Measurements from ENCODE around the gene RNF4. TPM values are rescaled to one million over a fixed set of nuclear protein-coding genes. Genes with fewer than 3 reads are reported as not detected.
"Not testable (repeated sequence)": the region's sequence is repeated elsewhere in the genome, so short reads cannot be mapped to it uniquely, and the experiment has no call there.

Gene RNF4
- total RNA-seq, result 94.8 and 95.4 TPM in 2 replicates

- Mint-ChIP-seq H3K4me1 (peaks cover 30% of the 10 kb centered on the region), H3K4me3 (peak within 1 kb of the TSS; percentile 90)
Measured at GRCh38 chr4:2468456-2469191, at the start of gene RNF4. Gene RNF4, plus strand, starts transcription at chr4:2469106. Its CDS starts 21,388 bp downstream, at chr4:2490494.

GRCh38 chr4:2419814-2420213 is 49.1 kb upstream of the RNF4 start:
- Mint-ChIP-seq H3K27ac (no peak overlapping the region), H3K27me3 (peaks cover 54% of the 10 kb centered on the region), H3K36me3 (ENCODE audit: low read depth) (peaks cover 2% of the 10 kb centered on the region), H3K4me3 (peak overlapping the region; percentile 91), H3K4me1 (peaks cover 27% of the 10 kb centered on the region), H3K9me3 (no peaks in the 10 kb centered on the region)
- DNase-seq, result no peak
- intact Hi-C loops (cut with micrococcal nuclease), result loop anchor here (10.0 kb wide), 2 partner anchors 415 to 565 kb away; partner anchors contain the start of genes LETM1 and NELFA

More at GRCh38 chr4:2468456-2469191, at the start of gene RNF4:
- Mint-ChIP-seq H3K36me3 (ENCODE audit: low read depth) (peaks cover 37% of the 10 kb centered on the region), H3K27ac (peak within 1 kb of the TSS; percentile 99), H3K9me3 (no peaks in the 10 kb centered on the region), H3K27me3 (peaks cover 4% of the 10 kb centered on the region)
- intact Hi-C loops (cut with micrococcal nuclease), result loop anchor here (1.0 to 5.0 kb wide), 8 partner anchors 17 to 746 kb away; partner anchors contain the start of genes CFAP99, FAM193A, GRK4 and HAUS3
- peak; percentile 98 for DNase-seq

- Mint-ChIP-seq H3K36me3 (ENCODE audit: low read depth) (no peaks in the 10 kb centered on the region), H3K27ac (no peak overlapping the region), H3K9me3 (no peaks in the 10 kb centered on the region), H3K27me3 (peaks cover 42% of the 10 kb centered on the region), H3K4me3 (no peak overlapping the region), H3K4me1 (peaks cover 18% of the 10 kb centered on the region)
- intact Hi-C loops (cut with micrococcal nuclease), result no loop called here
- DNase-seq, result no peak
Measured at GRCh38 chr4:2421928-2422327, 47.0 kb upstream of the RNF4 start.

- peaks cover 36% of the 10 kb centered on the region for H3K27me3 Mint-ChIP-seq
- H3K36me3 Mint-ChIP-seq (ENCODE audit: low read depth), result no peaks in the 10 kb centered on the region
- no peaks in the 10 kb centered on the region for H3K9me3 Mint-ChIP-seq
- intact Hi-C loops (cut with micrococcal nuclease), result no loop called here
- H3K4me3 Mint-ChIP-seq, result no peak overlapping the region
- peaks cover 13% of the 10 kb centered on the region for H3K4me1 Mint-ChIP-seq
- H3K27ac Mint-ChIP-seq, result no peak overlapping the region
- DNase-seq, result no peak
Measured at GRCh38 chr4:2423066-2423465, 45.8 kb upstream of the RNF4 start.

- Mint-ChIP-seq H3K36me3 (ENCODE audit: low read depth) (no peaks in the 10 kb centered on the region), H3K4me1 (peaks cover 13% of the 10 kb centered on the region)
- DNase-seq, result no peak
Measured at GRCh38 chr4:2423695-2424094, 45.2 kb upstream of the RNF4 start.

GRCh38 chr4:2424581-2424980 is 44.3 kb upstream of the RNF4 start:
- H3K9me3 Mint-ChIP-seq, result no peaks in the 10 kb centered on the region
- peaks cover 30% of the 10 kb centered on the region for H3K27me3 Mint-ChIP-seq
- no peak for DNase-seq
- intact Hi-C loops (cut with micrococcal nuclease), result no loop called here
- H3K36me3 Mint-ChIP-seq (ENCODE audit: low read depth), result no peaks in the 10 kb centered on the region
- H3K27ac Mint-ChIP-seq, result no peak overlapping the region
- H3K4me3 Mint-ChIP-seq, result no peak overlapping the region
- H3K4me1 Mint-ChIP-seq, result peaks cover 7% of the 10 kb centered on the region

More at GRCh38 chr4:2423695-2424094, 45.2 kb upstream of the RNF4 start:
- intact Hi-C loops (cut with micrococcal nuclease), result no loop called here
- no peak overlapping the region for H3K27ac Mint-ChIP-seq
- no peaks in the 10 kb centered on the region for H3K9me3 Mint-ChIP-seq
- H3K4me3 Mint-ChIP-seq, result no peak overlapping the region
- peaks cover 36% of the 10 kb centered on the region for H3K27me3 Mint-ChIP-seq

- Mint-ChIP-seq H3K4me3 (no peak overlapping the region), H3K27me3 (peaks cover 21% of the 10 kb centered on the region), H3K27ac (no peak overlapping the region), H3K4me1 (no peaks in the 10 kb centered on the region), H3K9me3 (no peaks in the 10 kb centered on the region), H3K36me3 (ENCODE audit: low read depth) (no peaks in the 10 kb centered on the region)
- intact Hi-C loops (cut with micrococcal nuclease), result no loop called here
- DNase-seq, result no peak
Measured at GRCh38 chr4:2425386-2426068, 43.4 kb upstream of the RNF4 start.

- Mint-ChIP-seq H3K9me3 (no peaks in the 10 kb centered on the region), H3K27ac (no peak overlapping the region), H3K36me3 (ENCODE audit: low read depth) (no peaks in the 10 kb centered on the region), H3K4me3 (no peak overlapping the region), H3K4me1 (no peaks in the 10 kb centered on the region), H3K27me3 (peaks cover 16% of the 10 kb centered on the region)
- intact Hi-C loops (cut with micrococcal nuclease), result no loop called here
- DNase-seq, result no peak
Measured at GRCh38 chr4:2426069-2426397, 42.9 kb upstream of the RNF4 start.

GRCh38 chr4:2426711-2427275 is 42.1 kb upstream of the RNF4 start:
- H3K27ac Mint-ChIP-seq, result no peak overlapping the region
- H3K36me3 Mint-ChIP-seq (ENCODE audit: low read depth), result no peaks in the 10 kb centered on the region
- no peaks in the 10 kb centered on the region for H3K9me3 Mint-ChIP-seq
- intact Hi-C loops (cut with micrococcal nuclease), result no loop called here
- no peak for DNase-seq
- H3K4me1 Mint-ChIP-seq, result no peaks in the 10 kb centered on the region
- peaks cover 11% of the 10 kb centered on the region for H3K27me3 Mint-ChIP-seq
- H3K4me3 Mint-ChIP-seq, result no peak overlapping the region

GRCh38 chr4:2427383-2428334 is 41.2 kb upstream of the RNF4 start:
- Mint-ChIP-seq H3K4me1 (no peaks in the 10 kb centered on the region), H3K4me3 (no peak overlapping the region), H3K27ac (no peak overlapping the region), H3K9me3 (no peaks in the 10 kb centered on the region), H3K36me3 (ENCODE audit: low read depth) (no peaks in the 10 kb centered on the region), H3K27me3 (peaks cover 5% of the 10 kb centered on the region)
- DNase-seq, result no peak
- intact Hi-C loops (cut with micrococcal nuclease), result no loop called here

- no peaks in the 10 kb centered on the region for H3K4me1 Mint-ChIP-seq
- intact Hi-C loops (cut with micrococcal nuclease), result no loop called here
- H3K9me3 Mint-ChIP-seq, result no peaks in the 10 kb centered on the region
- no peak overlapping the region for H3K27ac Mint-ChIP-seq
- no peak overlapping the region for H3K4me3 Mint-ChIP-seq
- DNase-seq, result no peak
- H3K36me3 Mint-ChIP-seq (ENCODE audit: low read depth), result no peaks in the 10 kb centered on the region
- peaks cover 4% of the 10 kb centered on the region for H3K27me3 Mint-ChIP-seq
Measured at GRCh38 chr4:2428496-2429213, 40.3 kb upstream of the RNF4 start.

- intact Hi-C loops (cut with micrococcal nuclease); H3K4me3 Mint-ChIP-seq; H3K36me3 Mint-ChIP-seq (ENCODE audit: low read depth); H3K27ac Mint-ChIP-seq; H3K9me3 Mint-ChIP-seq; H3K27me3 Mint-ChIP-seq; H3K4me1 Mint-ChIP-seq; DNase-seq: not testable (repeated sequence)
Measured at GRCh38 chr4:2429945-2430757, 38.8 kb upstream of the RNF4 start.
